Activated naive CD4-positive, alpha-beta T cell treated with anti-CD3 and anti-CD28 coated beads for 36 hours (primary cell): ENCODE results near the gene FATE1. TPM values are rescaled to one million over a fixed set of nuclear protein-coding genes. Genes with fewer than 3 reads are reported as not detected.
A peak's percentile ranks its signal among the peaks of the same experiment; 100 is the strongest.

Source experiments
- CTCF ChIA-PET: fragments of 350-600 bp; sonication (Branson Sonifier 250); formaldehyde crosslinking; loops from one replicate; lab custom pipeline; 2021; ENCODE audit warnings: antibody characterized with exemption; lab: Charles Lee
- DNase-seq: peaks from one replicate; pipeline ENCODE4 v3.0.0-alpha.2; 2020
- H3K27ac Mint-ChIP-seq: one replicate; pipeline ENCODE4 v1.8.0; 2021; ENCODE audit warnings: mild to moderate bottlenecking, mixed read lengths
- H3K27me3 Mint-ChIP-seq: one replicate; pipeline ENCODE4 v1.8.0; 2021; ENCODE audit warnings: low read depth, mixed read lengths
- H3K36me3 Mint-ChIP-seq: one replicate; pipeline ENCODE4 v1.8.0; 2021; ENCODE audit warnings: low read depth, mixed read lengths
- H3K4me1 Mint-ChIP-seq: one replicate; pipeline ENCODE4 v1.8.0; 2021; ENCODE audit warnings: low read depth, mixed read lengths
- H3K4me3 Mint-ChIP-seq: one replicate; pipeline ENCODE4 v1.8.0; 2021; ENCODE audit warnings: mild to moderate bottlenecking, moderate library complexity, mixed read lengths
- H3K9me3 Mint-ChIP-seq: one replicate; pipeline ENCODE4 v1.8.0; 2021; ENCODE audit warnings: mixed read lengths
- intact Hi-C: fragments of 100-400 bp; cut with micrococcal nuclease; formaldehyde crosslinking; loops from one replicate; pipeline ENCODE4 v1.15.1; 2023
- total RNA-seq, 2 experiments: library from RNA; stranded (reverse); gene quantifications; one replicate each; pipeline ENCODE4 v1.2.3, GENCODE V29; 2021

FATE1 gene
- total RNA-seq, 2 experiments from 2014 or later: not detected

DNA sequence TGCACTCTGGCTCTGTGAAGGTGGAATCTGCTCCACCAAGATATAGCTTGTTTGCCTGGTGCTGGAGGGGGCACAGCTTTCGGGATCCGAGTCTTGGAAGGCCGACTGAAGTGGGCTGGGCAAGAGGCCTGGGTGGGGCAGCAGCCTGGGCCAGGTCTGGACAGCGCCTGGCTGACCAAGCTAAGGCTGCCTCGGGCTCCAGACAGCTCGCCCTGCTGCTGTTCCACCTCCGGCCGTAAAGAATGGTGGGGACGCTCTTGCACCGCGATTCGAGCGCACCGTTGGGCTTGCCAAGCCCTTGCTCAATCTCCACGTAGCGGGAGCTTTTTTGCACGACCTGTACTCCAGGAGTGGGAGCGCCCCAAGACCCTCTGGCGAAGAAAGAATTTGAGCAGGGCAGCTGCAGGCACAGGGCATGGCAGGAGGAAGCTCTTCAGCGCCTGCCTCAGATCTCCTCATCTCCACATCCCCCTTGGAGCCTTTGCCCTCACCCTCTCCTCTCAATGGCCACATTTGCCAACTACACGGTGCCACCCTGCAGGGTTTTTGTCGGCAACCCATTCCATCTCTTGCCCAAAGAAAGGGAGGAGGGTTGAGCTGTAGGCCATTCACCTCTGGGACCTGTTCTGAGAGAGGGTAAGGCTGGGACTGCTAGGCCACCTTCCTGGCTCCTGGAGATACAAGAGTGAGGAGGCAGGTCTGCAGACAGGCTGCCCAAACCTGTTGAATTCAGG lies 37.6 kb downstream of the FATE1 start:
- no peak overlapping the region for H3K4me3 Mint-ChIP-seq
- peaks cover 10% of the 10 kb centered on the region for H3K27me3 Mint-ChIP-seq
- no peaks in the 10 kb centered on the region for H3K9me3 Mint-ChIP-seq
- H3K36me3 Mint-ChIP-seq: no peaks in the 10 kb centered on the region
- peak; percentile 19 for DNase-seq
- H3K27ac Mint-ChIP-seq: no peak overlapping the region
- no peaks in the 10 kb centered on the region for H3K4me1 Mint-ChIP-seq
- intact Hi-C loops: loop anchor here (1.0 to 5.0 kb wide), 2 partner anchors 883 to 1064 kb away; no protein-coding TSS in a partner anchor
- CTCF ChIA-PET: interaction anchor here (1.1 to 1.6 kb wide), 3 partner anchors 147 to 879 kb away, joined by 3 to 6 read pairs (median 3); no protein-coding TSS in a partner anchor

DNA sequence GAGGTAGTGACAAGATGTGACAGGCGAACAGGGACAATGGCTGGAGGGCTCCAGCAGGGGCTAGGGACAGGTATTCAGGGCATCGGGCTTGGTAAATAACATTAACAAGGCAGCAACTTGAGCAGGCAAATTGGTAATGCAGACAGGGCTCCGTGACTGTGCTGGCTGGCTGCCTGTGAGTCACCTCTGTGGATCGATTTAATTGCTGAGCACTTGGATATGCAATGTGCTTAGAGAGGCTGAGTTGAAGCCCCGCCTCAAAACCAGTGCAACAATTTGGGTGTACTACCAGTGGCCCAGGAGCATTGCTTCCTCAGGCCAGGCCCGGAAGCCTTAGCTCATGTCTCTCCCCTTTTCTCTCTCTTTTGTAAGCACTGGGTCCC lies 38.2 kb downstream of the FATE1 start:
- CTCF ChIA-PET: interaction anchor here (1.1 kb wide), 1 partner anchor 146 kb away, joined by 3 read pairs; no protein-coding TSS in a partner anchor
- intact Hi-C loops: loop anchor here (5.0 kb wide), 1 partner anchor 1063 kb away; no protein-coding TSS in a partner anchor
- peaks cover 10% of the 10 kb centered on the region for H3K27me3 Mint-ChIP-seq
- no peak for DNase-seq
- H3K4me3 Mint-ChIP-seq: no peak overlapping the region
- H3K27ac Mint-ChIP-seq: no peak overlapping the region
- H3K4me1 Mint-ChIP-seq: no peaks in the 10 kb centered on the region
- H3K36me3 Mint-ChIP-seq: no peaks in the 10 kb centered on the region
- no peaks in the 10 kb centered on the region for H3K9me3 Mint-ChIP-seq

DNA sequence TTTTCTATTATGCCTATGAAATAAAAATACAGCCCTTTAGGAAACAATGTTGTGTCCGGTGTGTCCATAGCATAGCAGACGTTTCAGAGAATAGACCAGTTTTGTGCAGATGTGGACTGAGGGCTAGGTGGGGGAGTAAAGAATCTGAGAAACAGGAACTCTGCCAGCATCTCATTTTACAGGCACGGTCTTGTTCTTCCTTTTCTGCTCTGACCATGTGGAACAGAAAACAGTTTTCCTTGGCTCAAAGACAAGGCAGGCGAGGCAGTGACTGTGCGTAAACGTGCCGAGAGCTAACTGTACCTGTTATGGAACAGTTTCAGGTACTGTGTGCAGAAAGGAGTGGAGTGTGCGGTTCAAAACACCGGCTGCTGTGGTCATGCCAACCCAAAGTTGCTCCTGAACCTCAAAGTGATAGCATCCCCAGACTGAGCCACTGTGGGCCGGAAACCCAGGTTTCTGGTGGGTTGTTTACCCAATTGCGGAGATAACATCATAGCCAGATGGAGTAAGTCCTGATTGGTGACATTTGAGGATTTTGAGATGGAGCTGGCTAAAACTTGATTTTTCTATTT lies 38.9 kb downstream of the FATE1 start:
- Mint-ChIP-seq H3K36me3 (no peaks in the 10 kb centered on the region), H3K27ac (no peak overlapping the region), H3K4me1 (no peaks in the 10 kb centered on the region), H3K9me3 (no peaks in the 10 kb centered on the region), H3K4me3 (no peak overlapping the region), H3K27me3 (peaks cover 10% of the 10 kb centered on the region)
- no peak for DNase-seq
- intact Hi-C loops: loop anchor here (5.0 kb wide), 1 partner anchor 1063 kb away; no protein-coding TSS in a partner anchor
- CTCF ChIA-PET: no interaction called here

DNA sequence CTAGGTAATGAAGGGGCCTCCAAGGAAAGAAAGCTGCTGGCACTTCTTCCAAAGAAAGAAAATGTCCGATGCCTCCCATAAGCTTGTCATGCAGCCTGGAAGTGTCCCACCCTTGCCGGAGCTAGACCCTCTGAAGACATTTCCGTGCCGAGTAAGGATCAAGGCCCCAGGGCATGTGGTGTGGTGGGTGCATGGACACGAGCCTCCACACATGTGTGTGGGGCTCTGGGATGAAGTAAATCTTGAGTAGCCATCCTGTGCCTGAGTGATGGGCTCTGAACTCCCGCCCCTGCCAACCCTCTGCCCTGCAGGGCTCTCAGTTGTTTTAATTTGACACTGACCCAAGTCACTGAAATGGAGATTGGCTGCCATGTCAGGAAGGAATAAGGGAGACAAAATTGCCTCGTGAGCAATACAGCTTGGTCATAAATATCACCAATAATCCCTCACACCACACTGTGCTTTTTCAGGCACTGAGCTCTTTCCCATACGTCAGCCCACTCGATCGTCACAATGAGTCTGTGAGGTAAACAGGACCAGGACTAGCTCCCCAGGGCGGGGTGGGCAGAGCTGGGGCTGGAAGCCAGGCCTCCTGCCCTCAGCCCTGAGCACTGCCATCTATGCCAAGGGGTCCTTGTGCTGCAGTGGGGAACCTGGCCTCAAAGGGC lies 43.3 kb downstream of the FATE1 start:
- H3K27ac Mint-ChIP-seq: no peak overlapping the region
- intact Hi-C loops: no loop called here
- H3K9me3 Mint-ChIP-seq: no peaks in the 10 kb centered on the region
- H3K36me3 Mint-ChIP-seq: no peaks in the 10 kb centered on the region
- no peaks in the 10 kb centered on the region for H3K27me3 Mint-ChIP-seq
- CTCF ChIA-PET: no interaction called here
- no peak for DNase-seq
- no peaks in the 10 kb centered on the region for H3K4me1 Mint-ChIP-seq
- H3K4me3 Mint-ChIP-seq: no peak overlapping the region

DNA sequence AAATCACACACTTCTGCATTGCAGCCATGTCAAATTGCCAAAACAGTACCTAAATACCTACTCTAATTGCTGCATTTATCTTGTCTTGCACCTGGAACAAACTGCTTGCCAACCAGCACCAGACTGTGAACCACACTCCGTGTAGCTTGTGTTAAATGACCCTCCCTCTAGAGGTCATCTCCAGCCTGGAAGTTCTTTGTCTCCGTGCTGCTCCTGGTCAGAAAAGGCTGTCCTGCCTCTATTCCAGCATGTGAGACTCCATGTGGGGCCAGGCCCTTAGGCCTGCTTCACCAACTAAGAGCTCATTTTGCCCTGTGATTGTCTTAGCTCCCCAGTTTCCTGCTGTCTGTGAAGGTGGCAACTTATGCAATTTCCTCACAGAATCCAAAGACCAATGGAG lies 47.0 kb downstream of the FATE1 start:
- intact Hi-C loops: no loop called here
- Mint-ChIP-seq H3K36me3 (no peaks in the 10 kb centered on the region), H3K4me1 (no peaks in the 10 kb centered on the region), H3K4me3 (no peak overlapping the region), H3K27ac (no peak overlapping the region), H3K27me3 (peaks cover 3% of the 10 kb centered on the region), H3K9me3 (no peaks in the 10 kb centered on the region)
- CTCF ChIA-PET: no interaction called here
- no peak for DNase-seq

DNA sequence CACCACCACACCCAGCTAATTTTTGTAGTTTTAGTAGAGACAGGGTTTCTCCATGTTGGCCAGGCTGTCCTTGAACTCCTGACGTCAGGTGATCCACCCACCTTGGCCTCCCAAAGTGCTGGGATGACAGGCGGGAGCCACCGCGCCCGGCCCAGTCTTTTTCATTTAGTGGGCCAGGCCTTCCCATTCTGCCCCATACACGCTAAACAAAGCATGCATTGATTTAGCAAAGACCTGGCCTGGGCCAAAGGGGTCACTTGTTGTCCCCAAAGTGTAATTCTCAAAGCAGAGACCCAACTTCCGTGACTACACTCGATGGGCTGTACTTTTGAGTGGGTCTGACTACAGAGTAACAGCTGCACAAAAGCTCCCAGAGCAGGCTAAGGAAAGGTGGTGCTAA lies 47.9 kb downstream of the FATE1 start:
- intact Hi-C loops: no loop called here
- H3K4me1 Mint-ChIP-seq: no peaks in the 10 kb centered on the region
- H3K36me3 Mint-ChIP-seq: no peaks in the 10 kb centered on the region
- no peaks in the 10 kb centered on the region for H3K9me3 Mint-ChIP-seq
- H3K27ac Mint-ChIP-seq: no peak overlapping the region
- no peak overlapping the region for H3K4me3 Mint-ChIP-seq
- CTCF ChIA-PET: no interaction called here
- peaks cover 4% of the 10 kb centered on the region for H3K27me3 Mint-ChIP-seq
- DNase-seq: no peak

DNA sequence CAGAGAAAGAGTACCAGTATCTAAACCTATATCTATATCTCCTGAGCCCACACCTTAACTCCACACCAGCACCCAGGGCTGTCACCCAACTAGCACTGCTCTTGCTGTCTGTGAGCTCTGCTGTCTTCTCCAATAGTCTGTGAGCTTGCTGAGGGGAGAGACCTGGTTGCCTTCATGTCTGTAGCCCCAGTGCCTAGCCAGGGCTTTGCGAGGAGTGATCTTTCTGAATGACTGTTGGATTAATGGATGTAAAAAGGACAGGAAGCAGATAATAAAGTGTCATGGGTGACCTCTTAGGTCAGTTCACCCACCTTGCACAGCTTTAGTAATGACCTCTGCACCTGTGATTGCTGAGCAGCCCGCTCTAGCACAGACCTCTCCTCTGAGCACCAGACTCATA lies 49.2 kb downstream of the FATE1 start:
- H3K4me3 Mint-ChIP-seq: no peak overlapping the region
- intact Hi-C loops: no loop called here
- CTCF ChIA-PET: no interaction called here
- H3K27ac Mint-ChIP-seq: no peak overlapping the region
- no peak for DNase-seq
- peaks cover 4% of the 10 kb centered on the region for H3K27me3 Mint-ChIP-seq
- H3K9me3 Mint-ChIP-seq: no peaks in the 10 kb centered on the region
- H3K36me3 Mint-ChIP-seq: no peaks in the 10 kb centered on the region
- H3K4me1 Mint-ChIP-seq: no peaks in the 10 kb centered on the region

DNA sequence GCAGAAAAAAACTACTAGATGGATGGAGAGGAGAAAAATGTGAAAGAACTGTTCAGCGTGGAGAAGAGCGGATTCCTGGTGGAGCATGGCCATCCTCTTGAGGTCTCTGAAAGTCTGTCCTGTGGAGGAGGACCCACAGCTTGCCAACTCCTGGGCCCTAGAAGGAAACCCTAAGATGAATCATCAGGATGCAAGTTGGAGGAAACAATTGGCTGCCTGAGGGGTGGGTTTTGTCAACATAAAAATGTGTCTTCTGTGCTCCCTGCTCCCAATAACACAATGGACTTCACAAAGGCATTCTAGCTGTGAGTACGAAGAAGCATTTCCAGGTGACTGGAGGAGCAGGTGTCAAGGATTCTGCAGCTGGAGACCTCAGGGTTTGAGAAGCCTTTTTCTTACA lies 55.9 kb downstream of the FATE1 start:
- Mint-ChIP-seq H3K4me1 (no peaks in the 10 kb centered on the region), H3K4me3 (no peak overlapping the region), H3K36me3 (no peaks in the 10 kb centered on the region), H3K27ac (no peak overlapping the region), H3K27me3 (peaks cover 4% of the 10 kb centered on the region), H3K9me3 (no peaks in the 10 kb centered on the region)
- CTCF ChIA-PET: no interaction called here
- no peak for DNase-seq
- intact Hi-C loops: no loop called here

Other genes with a start within 250 kb of the FATE1 start
- gene PASD1, start 152.4 kb upstream of the FATE1 start, total RNA-seq: not detected
- not detected for gene PRRG3, start 20.6 kb upstream of the FATE1 start, total RNA-seq
- not detected for gene CNGA2, start 18.7 kb downstream of the FATE1 start, total RNA-seq
- not detected for gene MAGEA4, start 196.9 kb downstream of the FATE1 start, total RNA-seq